Measurements from ENCODE around the gene LYL1.
"Not testable (repeated sequence)": the region's sequence is repeated elsewhere in the genome, so short reads cannot be mapped to it uniquely, and the experiment has no call there.

Gene LYL1

GRCh38 chr19:13102666-13103580, at the start of gene LYL1:
LYL1 (minus strand) TSS chr19:13102858; CDS start chr19:13101171, 1,687 bp downstream.
- DNase-seq, result no peak

- peak; percentile 96 for DNase-seq
These were observed 49.1 kb upstream of the LYL1 start for GRCh38 chr19:13151605-13152355.

- DNase-seq, result no peak
These were observed 48.4 kb upstream of the LYL1 start for GRCh38 chr19:13150931-13151604.

DNA sequence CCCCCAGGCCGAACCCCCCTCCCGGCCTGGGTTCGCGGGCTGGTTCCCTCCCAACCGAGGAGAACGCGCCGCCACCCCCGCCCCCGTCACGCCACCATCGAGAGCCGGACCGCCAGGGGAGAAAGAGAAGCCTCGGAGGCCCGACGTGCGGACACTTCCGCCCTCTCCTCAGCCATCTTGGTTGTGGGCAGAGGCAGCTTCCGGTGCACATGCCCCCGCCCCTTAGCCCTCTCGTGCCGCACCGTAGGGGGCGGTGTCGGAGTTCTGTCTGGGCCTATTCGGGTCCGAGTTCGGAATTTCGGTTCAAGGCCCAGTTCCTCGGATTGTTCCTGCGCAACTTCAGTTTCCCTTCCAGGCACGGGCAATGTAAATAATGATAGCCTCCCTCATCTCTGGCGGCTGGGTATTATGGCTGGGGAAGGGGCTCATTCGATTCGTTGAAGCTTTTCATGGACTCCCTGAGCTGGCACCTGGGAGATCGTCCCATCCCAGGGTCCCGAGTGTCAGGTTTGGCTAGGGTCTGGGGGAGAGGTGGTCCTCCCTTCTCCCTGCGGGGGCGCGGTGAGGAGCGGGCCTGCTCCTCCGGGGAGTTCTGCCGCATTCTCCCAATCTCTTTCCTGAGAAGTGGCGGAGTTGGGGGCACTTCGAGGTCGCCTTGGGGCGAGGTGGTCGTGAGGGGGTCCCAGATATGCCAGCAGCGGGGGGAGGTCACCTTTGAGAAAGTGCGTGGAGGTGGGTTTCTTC, 47.7 kb upstream of the LYL1 start, which contains the start of the genes IER2 and STX10:
Gene IER2, plus strand, starts transcription at position 225 of the 744 bp plus-strand sequence. CDS start 2,776 bp downstream, outside the sequence.
Gene STX10, minus strand, starts transcription at position 189 of the 744 bp plus-strand sequence. CDS start 202 bp downstream, outside the sequence.
- peak; percentile 81 for DNase-seq

DNA sequence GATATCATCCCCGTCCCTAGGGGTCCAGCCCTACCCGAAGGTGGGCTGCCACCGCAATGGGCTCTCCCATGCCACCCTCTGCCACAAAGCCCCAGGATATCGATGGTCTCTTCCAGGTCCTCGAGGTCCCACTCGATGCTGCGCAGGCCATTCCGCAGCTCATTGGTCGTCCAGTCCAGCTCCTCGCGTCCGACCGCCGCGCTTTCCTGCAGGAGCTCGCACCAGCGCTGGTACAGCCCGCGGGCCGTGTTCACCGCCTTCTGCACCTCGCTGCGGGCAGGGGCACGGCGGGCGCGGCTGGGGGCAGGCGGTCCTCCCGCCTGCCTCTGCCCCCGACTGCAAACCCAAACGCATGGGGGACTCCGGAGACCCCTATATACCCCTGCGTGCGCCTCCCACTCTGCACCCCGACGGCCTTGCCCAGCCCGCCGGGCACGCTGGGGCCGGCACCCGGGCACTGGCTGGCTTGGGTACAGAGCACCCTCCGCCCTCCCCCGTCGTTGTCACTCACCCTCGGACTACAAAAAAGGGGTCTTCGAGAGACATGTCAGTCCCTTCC, 47.0 kb upstream of the LYL1 start:
- peak; percentile 53 for DNase-seq

DNA sequence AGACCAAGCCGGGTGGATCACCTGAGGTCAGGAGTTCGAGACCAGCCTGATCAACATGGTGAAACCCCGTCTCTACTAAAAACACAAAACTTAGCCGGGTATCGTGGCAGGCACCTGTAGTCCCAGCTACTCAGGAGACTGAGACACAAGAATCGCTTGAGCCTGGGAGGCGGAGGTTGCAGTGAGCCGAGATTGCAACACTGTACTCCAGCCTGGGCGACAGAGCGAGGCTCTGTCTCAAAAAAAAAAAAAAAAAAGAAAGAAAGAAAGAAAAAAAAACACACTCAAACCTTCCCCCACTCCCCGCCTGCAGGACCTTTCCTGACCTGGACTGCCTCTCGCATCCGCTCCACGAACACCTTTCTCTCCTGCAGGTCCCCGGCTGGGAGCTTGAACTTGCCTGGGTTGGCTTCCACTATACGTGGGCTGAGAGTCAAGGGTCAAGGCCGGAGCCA, 46.5 kb upstream of the LYL1 start:
- DNase-seq, result not testable (repeated sequence)

DNA sequence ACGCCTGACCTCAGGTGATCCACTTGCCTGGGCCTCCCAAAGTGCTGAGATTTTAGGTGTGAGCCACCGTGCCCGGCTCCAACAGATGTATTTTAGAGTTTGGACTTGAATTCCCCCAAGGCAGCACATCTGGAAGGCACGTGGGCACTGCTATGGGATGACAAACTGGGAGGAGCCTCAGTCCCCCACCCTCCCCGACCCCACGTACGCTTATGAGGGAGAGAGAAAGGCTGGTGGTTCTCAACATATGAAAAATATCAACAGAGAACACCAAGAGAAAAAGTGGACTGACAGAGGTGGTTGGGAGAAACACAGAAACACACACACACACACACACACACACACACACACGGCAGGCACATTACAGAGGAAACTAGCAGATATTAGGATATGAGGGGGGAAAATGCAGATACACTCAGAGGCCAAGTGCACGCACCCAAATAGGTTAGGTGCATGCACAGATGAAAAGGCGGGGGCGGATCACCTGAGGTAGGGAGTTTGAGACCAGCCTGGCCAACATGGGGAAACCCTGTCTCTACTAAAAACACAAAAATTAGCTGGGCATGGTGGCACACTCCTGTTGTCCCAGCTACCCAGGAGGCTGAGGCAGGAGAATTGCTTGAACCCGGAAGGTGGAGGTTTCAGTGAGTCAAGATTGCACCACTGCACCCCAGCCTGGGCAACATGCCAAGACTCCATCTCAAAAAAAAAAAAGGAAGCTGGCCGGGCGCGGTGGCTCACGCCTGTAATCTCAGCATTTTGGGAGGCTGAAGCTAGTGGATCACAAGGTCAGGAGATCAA, 44.3 kb upstream of the LYL1 start:
- DNase-seq, result no peak

DNA sequence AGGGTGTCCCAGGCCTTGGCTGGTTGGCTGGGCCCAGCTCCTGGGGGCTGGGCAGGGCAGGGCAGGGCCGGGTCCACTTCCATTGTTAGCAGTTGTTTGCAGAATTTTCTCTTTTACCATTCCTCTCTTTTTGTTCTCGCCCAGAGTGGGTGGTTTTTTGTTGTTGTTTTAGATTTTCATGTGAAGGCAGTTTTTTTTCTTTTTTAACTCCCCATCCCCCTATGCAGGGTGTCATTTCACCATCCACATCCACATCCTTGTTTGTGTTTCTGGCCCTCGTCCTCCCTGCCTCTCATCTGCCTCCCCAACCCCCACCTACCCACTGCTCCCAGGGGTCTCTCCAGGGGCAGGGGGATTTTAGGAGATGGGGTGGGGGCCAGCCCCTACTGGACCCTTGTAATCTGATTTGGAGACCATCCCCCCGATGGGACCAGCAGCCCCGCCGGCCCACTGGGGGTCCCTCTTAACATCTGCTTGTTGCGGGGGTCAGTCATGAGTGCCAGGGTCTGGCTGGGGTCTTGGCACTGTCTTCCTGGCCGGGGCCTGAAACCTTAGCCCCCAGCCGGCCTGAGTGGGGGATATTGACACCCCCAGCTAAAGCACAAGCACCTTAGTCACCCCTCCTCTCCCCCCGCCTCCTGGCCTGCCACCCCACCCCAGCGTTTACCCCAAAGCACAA, 37.1 kb upstream of the LYL1 start:
- DNase-seq, result no peak

- DNase-seq, result no peak
These were observed 36.2 kb upstream of the LYL1 start for GRCh38 chr19:13138916-13139198.

GRCh38 chr19:13138171-13138915, 35.7 kb upstream of the LYL1 start:
- DNase-seq, result no peak

DNA sequence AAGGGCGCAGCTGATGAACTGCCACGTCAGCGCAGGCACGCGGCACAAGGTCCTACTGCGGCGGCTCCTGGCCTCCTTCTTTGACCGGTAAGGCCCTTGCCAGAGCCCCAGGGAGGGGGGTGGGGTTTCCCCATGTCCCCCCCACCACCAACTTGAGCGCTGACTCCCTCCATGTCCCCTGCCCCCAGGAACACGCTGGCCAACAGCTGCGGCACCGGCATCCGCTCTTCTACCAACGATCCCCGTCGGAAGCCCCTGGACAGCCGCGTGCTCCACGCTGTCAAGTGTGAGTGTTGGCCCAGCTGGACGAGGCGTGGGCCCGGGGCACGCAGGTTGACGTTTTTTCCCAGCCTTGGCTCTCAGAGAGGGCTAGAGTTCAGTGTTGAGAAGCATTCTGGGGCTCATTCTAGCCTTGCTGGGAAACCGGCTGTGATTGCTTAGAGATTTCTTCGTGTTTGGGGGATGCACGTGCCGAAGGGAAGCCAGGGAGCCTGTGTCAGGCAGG, 34.7 kb upstream of the LYL1 start:
- no peak for DNase-seq

DNA sequence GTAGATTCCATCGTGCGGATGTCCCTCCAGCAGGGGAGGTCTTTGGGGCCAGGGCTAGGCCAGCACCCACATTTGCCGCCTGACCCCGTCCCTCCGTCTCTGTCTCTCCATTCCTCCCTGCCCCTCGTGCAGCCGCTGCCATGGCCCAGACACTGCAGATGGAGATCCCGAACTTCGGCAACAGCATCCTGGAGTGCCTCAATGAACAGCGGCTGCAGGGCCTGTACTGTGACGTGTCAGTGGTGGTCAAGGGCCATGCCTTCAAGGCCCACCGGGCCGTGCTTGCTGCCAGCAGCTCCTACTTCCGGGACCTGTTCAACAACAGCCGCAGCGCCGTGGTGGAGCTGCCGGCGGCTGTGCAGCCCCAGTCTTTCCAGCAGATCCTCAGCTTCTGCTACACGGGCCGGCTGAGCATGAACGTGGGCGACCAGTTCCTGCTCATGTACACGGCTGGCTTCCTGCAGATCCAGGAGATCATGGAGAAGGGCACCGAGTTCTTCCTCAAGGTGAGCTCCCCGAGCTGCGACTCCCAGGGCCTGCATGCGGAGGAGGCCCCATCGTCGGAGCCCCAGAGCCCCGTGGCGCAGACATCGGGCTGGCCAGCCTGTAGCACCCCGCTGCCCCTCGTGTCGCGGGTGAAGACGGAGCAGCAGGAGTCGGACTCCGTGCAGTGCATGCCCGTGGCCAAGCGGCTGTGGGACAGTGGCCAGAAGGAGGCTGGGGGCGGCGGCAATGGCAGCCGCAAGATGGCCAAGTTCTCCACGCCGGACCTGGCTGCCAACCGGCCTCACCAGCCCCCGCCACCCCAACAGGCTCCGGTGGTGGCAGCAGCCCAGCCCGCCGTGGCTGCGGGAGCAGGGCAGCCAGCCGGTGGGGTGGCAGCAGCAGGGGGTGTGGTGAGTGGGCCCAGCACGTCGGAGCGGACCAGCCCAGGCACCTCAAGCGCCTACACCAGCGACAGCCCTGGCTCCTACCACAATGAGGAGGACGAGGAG, 32.7 kb upstream of the LYL1 start:
- DNase-seq, result no peak

DNA sequence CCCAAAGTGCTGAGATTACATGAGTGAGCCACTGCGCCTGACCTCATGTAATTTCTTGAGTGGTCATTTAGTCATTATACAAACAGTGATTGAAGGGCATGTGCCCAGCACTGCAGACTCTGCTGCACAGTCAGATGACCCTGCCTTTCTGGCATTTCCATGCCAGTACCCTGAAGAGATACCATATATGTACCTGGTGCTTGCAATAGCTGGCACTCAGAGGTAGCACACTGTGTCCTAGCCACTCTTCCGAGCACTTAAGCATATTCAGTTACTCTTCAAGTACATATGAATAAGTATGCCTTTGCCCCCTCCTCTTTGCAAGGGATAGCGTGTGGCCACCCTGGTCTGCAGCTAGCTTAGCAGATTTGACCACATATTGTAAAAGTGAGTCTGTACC, 32.0 kb upstream of the LYL1 start:
- no peak for DNase-seq

GRCh38 chr19:13133241-13133870, 30.7 kb upstream of the LYL1 start:
- DNase-seq, result no peak

GRCh38 chr19:13132471-13133180, 30.0 kb upstream of the LYL1 start:
- DNase-seq, result no peak

GRCh38 chr19:13130886-13131490, 28.3 kb upstream of the LYL1 start:
- DNase-seq, result no peak

GRCh38 chr19:13129384-13129783, 26.7 kb upstream of the LYL1 start:
- DNase-seq, result no peak
